Suprapubic skin (tissue), 4 donors: Measurements from ENCODE around the gene CRYAB. TPM values are rescaled to one million over a fixed set of nuclear protein-coding genes. Genes with fewer than 3 reads are reported as not detected.

Experiments used
- DNase-seq, 2 donors: peaks; one replicate each; pipeline ENCODE4 v3.0.0-alpha.2; 2019; ENCODE audit warnings: low spot score in 2 of 2
- H3K27ac ChIP-seq: fragments of 200-600 bp; sonication (generic); one replicate; pipeline ENCODE4 v1.5.1; 2019
- H3K27me3 ChIP-seq: fragments of 200-600 bp; sonication (generic); one replicate; pipeline ENCODE4 v1.5.1; 2019
- H3K36me3 ChIP-seq: fragments of 200-600 bp; sonication (generic); one replicate; pipeline ENCODE4 v1.5.1; 2019
- H3K4me1 ChIP-seq: fragments of 200-600 bp; sonication (generic); one replicate; pipeline ENCODE4 v1.5.1; 2019
- H3K4me3 ChIP-seq: fragments of 200-600 bp; sonication (generic); one replicate; pipeline ENCODE4 v1.5.1; 2019; ENCODE audit warnings: mild to moderate bottlenecking
- H3K9me3 ChIP-seq: fragments of 200-600 bp; sonication (generic); one replicate; pipeline ENCODE4 v1.5.1; 2019
- EP300 ChIP-seq: sonication (generic); formaldehyde crosslinking; IDR thresholded peaks from one replicate; pipeline ENCODE4 v1.6.1; 2017; ENCODE audit warnings: antibody characterized with exemption
- POLR2A ChIP-seq, 2 donors: fragments of 450-650 bp; IDR thresholded peaks; one replicate each; pipeline ENCODE4 v1.6.1; 2017; ENCODE audit warnings: antibody characterized with exemption in 2 of 2, mild to moderate bottlenecking in 2 of 2, moderate library complexity in 2 of 2
- POLR2AphosphoS5 ChIP-seq, 3 donors: sonication (generic); formaldehyde crosslinking; IDR thresholded peaks; one replicate each; pipeline ENCODE4 v1.6.1; 2017; ENCODE audit warnings: antibody characterized with exemption in 3 of 3
- WGBS: methylation state at CpG from one replicate; pipeline ENCODE4 v1.1.5; 2018; 5-methylcytosine and 5-hydroxymethylcytosine counted together
- total RNA-seq, 4 donors: library from RNA; depleted of rRNA; stranded (reverse); fragments of >200 nt; gene quantifications; one replicate each; pipeline ENCODE4 v1.1.0, GENCODE V29; 2016
- TF ChIP-seq, protein P1 (sequence below), 2 donors: fragments of 200-600 bp in 1 of 2; fragments of 450-650 bp in 1 of 2; sonication (generic) in 1 of 2; IDR thresholded peaks; one replicate each; pipeline ENCODE4 v1.5.1; 2016 to 2019; ENCODE audit warnings: antibody characterized with exemption in 2 of 2, mild to moderate bottlenecking in 1 of 2, moderate library complexity in 1 of 2

CRYAB gene, protein sequence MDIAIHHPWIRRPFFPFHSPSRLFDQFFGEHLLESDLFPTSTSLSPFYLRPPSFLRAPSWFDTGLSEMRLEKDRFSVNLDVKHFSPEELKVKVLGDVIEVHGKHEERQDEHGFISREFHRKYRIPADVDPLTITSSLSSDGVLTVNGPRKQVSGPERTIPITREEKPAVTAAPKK
- 100 to 1,000 TPM; 144 to 203 (median 176) TPM for total RNA-seq

DNA sequence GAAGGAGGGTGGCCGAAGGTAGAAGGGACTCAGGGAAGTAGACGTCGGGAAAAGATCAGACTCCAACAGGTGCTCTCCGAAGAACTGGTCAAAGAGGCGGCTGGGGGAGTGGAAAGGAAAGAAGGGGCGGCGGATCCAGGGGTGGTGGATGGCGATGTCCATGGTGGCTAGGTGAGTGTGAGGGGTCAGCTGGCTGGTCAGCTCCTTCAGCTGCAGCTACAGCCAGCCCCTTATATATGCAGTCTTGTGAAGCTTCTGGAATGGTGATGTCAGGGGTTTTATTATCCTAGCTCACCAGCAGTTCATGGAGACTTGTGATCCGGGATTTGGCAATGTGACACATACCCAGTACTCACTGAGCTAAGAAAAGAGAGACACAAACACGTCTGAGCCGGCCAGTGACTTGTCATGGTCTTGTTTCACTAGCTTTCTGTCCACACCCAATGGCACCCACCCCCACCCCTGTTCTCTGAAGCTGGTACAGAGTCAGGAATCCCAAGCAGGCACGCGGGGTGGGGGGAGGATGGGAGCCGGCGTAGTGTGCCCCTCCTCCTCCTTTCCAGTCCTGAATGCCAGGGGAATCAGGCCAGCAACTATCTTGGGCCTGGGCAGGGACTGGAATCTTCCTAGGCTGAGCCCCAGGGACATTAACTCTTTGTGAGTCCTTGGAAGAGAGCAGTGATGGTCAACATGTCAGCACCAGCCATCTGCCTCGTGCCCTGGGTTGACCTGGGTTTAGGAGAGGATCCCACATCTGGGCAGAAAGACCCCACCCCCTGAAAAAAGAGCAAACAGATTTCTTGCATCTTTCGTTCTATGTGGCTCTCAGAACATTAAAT lies at the start of gene CRYAB:
Gene CRYAB, minus strand, starts transcription at position 208 of the 839 bp plus-strand sequence. Its CDS starts 46 bp downstream, at position 162.
- 22% methylated on average over 17 of the region's 17 CpGs for WGBS
- H3K27ac ChIP-seq, result peak within 1 kb of the TSS; percentile 93
- peaks cover 55% of the 10 kb centered on the region for H3K4me1 ChIP-seq
- H3K27me3 ChIP-seq, result no peaks in the 10 kb centered on the region
- H3K36me3 ChIP-seq, result peaks cover 5% of the 10 kb centered on the region
- peak within 1 kb of the TSS; percentile 61 for H3K4me3 ChIP-seq
- TF ChIP-seq POLR2A (IDR thresholded peaks at IDR 0.05) (peak in 1 of 2 donors; percentile 47), EP300 (peak; percentile 75), POLR2AphosphoS5 (IDR thresholded peaks at IDR 0.05) (peak in 2 of 3 donors; percentile 71 to 73)
- TF ChIP-seq, protein P1, sequence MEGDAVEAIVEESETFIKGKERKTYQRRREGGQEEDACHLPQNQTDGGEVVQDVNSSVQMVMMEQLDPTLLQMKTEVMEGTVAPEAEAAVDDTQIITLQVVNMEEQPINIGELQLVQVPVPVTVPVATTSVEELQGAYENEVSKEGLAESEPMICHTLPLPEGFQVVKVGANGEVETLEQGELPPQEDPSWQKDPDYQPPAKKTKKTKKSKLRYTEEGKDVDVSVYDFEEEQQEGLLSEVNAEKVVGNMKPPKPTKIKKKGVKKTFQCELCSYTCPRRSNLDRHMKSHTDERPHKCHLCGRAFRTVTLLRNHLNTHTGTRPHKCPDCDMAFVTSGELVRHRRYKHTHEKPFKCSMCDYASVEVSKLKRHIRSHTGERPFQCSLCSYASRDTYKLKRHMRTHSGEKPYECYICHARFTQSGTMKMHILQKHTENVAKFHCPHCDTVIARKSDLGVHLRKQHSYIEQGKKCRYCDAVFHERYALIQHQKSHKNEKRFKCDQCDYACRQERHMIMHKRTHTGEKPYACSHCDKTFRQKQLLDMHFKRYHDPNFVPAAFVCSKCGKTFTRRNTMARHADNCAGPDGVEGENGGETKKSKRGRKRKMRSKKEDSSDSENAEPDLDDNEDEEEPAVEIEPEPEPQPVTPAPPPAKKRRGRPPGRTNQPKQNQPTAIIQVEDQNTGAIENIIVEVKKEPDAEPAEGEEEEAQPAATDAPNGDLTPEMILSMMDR (IDR thresholded peaks at IDR 0.05), result no peak
- H3K9me3 ChIP-seq, result no peaks in the 10 kb centered on the region
- DNase-seq, result peak; percentile 94 to 97

DNA sequence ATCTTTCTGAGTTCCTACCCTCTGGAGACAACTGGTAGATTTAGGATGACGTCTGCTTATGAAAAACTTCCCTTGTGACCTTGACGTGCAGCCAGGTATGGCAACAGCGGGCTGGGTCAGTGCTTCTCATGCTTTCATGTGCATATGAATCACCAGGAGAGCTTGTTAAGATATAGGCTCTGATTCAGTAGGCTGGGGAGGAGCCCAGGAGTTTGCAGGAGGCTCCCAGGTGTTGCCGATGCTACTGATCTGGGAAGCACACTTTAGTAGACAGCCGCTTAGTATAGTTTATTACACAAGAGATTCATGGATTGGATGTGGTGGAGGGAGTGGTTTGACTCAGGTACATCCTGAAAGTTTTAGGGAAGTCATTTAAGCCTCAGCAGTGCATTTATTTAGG lies 49.3 kb upstream of the CRYAB start:
- TF ChIP-seq, protein P1 (IDR thresholded peaks at IDR 0.05), result no peak
- TF ChIP-seq POLR2A (IDR thresholded peaks at IDR 0.05) (no peak), EP300 (no peak), POLR2AphosphoS5 (IDR thresholded peaks at IDR 0.05) (no peak)
- no peaks in the 10 kb centered on the region for H3K9me3 ChIP-seq
- H3K27ac ChIP-seq, result no peak overlapping the region
- H3K4me1 ChIP-seq, result no peaks in the 10 kb centered on the region
- H3K36me3 ChIP-seq, result no peaks in the 10 kb centered on the region
- H3K4me3 ChIP-seq, result no peak overlapping the region
- no peak for DNase-seq
- no peaks in the 10 kb centered on the region for H3K27me3 ChIP-seq
- 56% methylated on average over 5 of the region's 5 CpGs for WGBS

GRCh38 chr11:111957663-111958444 lies 46.3 kb upstream of the CRYAB start:
- H3K9me3 ChIP-seq, result no peaks in the 10 kb centered on the region
- H3K4me1 ChIP-seq, result no peaks in the 10 kb centered on the region
- H3K27me3 ChIP-seq, result no peaks in the 10 kb centered on the region
- no peak overlapping the region for H3K4me3 ChIP-seq
- TF ChIP-seq, protein P1 (IDR thresholded peaks at IDR 0.05), result no peak
- TF ChIP-seq EP300 (no peak), POLR2A (IDR thresholded peaks at IDR 0.05) (no peak), POLR2AphosphoS5 (IDR thresholded peaks at IDR 0.05) (no peak)
- H3K27ac ChIP-seq, result no peak overlapping the region
- no peak for DNase-seq
- H3K36me3 ChIP-seq, result no peaks in the 10 kb centered on the region
- 95% methylated on average over 10 of the region's 12 CpGs for WGBS

DNA sequence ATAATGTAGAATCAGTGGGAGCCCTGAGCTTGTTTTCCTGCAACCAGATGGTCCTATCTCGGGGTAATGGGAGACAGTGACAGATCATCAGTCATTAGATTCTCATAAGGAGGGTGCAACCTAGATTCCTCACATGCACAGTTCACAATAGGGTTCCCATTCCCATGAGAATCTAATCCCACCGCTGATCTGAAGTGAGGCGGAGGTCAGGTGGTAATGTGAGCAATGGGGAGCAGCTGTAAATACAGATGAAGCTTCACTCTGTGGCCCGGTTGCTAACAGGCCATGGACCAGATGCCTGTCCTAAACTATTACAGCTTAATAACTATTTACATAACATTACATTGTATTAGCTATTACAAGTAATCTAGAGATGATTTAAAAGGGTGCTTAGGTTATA lies 42.6 kb upstream of the CRYAB start:
- no peak overlapping the region for H3K27ac ChIP-seq
- H3K4me3 ChIP-seq, result no peak overlapping the region
- TF ChIP-seq EP300 (no peak), POLR2AphosphoS5 (IDR thresholded peaks at IDR 0.05) (no peak), POLR2A (IDR thresholded peaks at IDR 0.05) (no peak)
- TF ChIP-seq, protein P1 (IDR thresholded peaks at IDR 0.05), result no peak
- H3K27me3 ChIP-seq, result no peaks in the 10 kb centered on the region
- no peak for DNase-seq
- 93% methylated on average over 4 of the region's 4 CpGs for WGBS
- H3K9me3 ChIP-seq, result no peaks in the 10 kb centered on the region
- H3K4me1 ChIP-seq, result no peaks in the 10 kb centered on the region
- no peaks in the 10 kb centered on the region for H3K36me3 ChIP-seq
